Activated effector memory CD4-positive, alpha-beta T cell treated with anti-CD3 and anti-CD28 coated beads, Interleukin-2, amount 50 U/mL, for 16 hours (primary cell): ENCODE data around the gene ERC1.
A peak's percentile ranks its signal among the peaks of the same experiment; 100 is the strongest.

Experiments
- DNase-seq: peaks from one replicate; pipeline ENCODE4 v3.0.0-alpha.2; 2020

Gene ERC1

DNA sequence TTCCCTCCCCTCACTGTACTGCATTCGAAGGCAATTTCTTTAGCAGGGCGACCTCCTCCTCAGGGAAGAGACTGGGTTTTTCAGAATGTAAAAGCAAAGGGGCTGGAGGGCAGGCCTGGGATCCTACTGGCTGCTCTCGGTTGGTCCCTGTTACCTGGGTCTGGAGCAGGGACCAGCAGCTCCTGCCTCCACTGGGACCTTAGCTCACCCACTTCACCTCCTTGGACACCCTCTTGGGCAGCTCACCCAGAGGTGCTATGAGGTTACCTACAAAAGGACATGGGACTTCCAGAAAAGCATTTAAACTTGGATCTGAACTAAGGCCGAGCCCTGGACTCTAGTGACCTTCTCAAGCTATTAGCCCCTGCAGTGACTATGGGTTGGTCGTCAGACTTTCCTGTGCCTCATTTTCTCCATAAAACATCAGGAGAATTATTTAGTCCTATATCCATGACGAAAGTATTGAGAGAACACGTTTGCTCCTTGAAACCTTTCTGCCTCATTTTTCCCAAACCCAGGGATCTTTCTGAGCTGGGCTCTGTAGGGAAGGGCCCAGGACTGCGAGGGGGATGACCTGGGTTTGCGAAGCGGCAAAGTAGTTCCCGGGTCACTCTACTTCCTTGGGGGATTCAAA is 538.3 kb downstream of the ERC1 start:
- DNase-seq = no peak

DNA sequence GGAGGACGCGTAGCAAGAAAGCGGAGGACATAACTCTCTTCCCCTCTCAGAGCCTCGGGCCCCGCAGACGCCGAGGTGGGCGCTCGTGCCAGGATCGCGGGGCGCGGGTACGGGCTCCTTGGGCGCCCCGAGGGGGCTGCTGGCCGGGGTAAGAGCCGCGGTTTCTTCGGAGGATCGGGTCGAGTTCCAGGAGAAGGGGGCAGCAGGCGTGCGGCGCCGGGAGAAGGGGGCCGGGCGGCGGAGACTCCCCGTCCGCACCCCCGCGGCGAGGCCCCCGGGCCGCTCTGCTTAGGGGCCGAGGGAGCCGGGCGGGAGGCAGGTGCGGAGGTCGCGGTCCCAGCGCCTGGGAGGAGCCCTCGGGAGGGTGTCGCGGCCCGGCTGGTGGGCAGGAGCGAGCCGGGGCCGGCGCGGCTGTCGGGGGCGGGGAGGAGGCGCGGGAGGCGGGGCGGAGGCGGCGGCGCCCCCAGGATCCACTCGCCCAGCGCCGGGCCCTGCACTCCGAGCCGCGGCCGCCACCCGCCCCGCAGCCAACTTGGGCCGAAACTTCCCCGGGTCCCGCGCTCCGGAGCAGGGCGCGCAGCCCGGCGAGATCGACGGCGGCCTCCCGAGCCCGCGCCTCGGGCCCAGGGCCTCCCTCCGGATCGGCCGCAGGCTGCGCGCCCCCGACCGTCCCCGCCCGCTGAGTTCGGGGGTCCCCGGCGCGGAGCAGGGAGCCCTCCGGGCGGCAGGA is 539.0 kb downstream of the ERC1 start:
- no peak for DNase-seq

DNA sequence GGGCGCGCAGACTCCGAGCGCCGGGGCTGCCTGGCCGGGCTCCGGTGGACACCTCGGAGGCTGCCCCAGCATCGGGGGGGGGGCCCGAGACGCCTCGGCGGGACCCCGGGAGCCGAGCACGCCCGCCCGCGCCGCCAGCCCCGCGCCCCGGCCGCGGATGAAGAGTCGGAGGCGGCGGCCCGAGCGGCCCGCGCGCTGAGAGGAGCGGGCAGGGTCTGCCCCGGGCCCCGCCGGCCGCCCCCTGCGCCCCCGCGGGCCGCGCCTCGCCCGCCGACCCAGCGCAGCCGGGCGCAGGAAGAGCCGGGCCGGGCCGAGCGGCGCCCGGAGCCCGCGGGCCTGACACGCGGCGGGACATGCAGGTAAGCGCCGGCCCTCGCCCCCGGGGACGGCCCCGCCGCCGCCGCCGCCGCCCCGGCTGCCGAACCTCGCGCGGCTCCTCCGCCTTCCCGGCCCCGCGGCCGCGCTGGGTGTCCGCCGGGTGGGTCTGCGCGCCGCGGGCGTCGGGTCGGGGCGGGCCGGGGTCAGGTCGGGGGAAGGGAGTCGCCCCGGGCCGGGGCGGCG is 539.6 kb downstream of the ERC1 start:
- no peak for DNase-seq

DNA sequence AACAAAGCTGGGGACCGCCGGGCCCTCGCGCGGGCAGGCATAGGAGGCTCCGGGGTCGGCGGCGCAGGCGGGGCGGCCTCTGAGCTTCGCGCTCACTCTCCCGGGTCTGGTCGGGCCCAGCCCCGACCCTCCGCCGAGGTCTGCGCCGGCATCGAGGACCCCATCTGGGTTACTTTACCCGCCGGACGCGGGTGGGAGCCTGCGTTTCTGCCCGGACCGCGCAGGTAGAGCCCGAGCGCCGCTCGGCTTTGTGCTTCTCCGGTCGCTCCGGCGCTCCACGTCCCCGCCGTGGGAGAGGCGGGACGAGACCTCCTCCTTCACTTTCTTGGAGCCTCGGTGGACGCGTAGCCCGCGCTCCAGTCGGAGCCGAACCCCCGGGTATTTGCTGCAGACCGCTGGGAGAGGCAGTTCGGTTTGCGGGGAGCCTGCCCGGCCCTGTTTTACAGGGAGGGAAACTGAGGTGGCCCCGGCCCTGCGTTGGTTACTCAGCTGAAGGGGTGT is 540.2 kb downstream of the ERC1 start:
- DNase-seq = no peak

DNA sequence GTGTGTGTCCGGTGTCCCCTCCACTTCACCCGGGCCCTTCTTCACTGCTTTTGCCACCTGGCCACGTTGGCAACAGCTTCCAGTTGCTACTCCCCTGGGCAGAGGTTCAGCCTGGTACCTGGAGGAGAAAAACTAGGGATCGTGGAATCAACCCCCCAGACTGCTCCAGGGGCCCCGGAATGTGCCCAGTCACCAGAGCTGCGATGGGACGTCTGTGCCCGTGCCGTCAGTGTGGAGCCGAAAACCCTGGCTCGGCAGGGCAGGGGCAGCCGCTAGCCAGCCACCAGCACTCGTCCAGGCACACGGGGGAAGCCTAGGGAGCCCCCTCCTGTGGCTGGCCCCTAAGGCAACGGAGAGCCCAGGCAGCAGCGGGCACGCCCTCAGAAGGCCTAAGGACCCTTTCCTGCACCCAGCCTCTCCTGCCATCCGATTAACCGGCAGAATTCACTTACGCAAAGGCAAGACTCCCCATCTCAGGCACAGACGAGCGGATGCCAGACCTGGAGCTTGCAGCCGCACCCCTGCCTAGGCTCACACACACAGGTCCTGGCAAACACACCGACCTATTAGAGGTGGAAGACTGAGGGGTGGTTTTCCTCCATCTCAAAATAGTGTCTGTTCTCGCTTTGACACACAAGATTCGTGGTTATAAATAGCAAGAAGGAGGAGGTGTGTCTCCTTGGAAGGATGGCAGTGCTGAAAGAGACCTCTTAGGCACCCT is 540.8 kb downstream of the ERC1 start:
- no peak for DNase-seq

DNA sequence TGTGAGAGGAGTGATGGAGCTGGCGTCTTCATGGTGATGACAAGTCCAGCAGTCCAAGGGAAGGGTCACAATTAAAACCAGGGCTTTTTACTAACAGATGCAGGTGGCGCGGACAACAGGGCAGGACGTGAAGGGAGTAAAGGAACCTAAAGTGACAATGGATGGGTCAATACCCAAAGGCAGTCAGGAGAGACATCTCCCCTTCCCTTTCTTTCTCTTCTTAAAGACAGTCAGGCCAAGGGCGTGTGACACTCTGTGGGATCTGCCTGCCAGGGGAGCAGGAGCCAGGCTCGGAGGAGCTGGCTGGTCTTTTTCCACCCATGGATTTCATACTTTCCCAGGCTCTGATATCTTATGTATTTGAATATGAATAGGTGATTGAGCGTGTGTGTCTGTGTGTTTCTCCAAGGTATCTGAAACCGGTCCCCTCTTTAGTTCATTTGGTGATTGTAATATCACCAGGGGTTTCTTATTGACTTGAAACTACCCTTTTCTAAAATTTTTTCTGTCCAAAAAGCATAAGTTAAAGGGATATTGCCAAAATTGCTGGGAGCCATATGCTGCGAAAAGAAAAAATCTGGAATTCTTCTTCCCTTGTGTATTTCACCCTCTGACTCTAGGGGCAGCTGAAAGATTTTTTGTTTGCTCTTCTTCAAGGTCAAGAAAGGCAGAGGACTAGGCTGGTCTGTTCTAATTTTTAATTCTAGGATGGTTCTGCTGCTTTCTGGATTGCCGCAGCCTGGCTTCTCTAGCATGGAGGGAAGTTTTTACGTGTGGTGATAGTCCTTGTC is 541.5 kb downstream of the ERC1 start:
- no peak for DNase-seq

DNA sequence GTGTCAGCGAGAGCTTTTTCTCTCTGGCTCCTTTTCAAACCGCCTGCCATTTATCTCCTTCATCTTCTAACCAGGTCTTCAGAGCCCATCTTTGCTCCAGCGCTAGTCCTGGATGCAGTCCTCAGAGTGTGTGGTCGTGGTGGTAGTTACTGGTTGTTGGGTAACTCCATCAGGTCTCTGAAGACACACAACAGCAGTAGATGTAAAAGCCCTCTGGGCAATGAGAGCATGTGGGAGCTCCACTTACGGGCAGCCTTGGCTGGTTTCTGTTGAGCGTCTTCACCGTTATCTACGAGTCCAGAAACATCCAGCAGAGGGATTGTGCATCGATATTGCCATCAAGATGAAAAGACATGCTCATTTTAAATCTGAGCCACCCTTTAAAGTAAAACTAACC is 542.2 kb downstream of the ERC1 start:
- no peak for DNase-seq

DNA sequence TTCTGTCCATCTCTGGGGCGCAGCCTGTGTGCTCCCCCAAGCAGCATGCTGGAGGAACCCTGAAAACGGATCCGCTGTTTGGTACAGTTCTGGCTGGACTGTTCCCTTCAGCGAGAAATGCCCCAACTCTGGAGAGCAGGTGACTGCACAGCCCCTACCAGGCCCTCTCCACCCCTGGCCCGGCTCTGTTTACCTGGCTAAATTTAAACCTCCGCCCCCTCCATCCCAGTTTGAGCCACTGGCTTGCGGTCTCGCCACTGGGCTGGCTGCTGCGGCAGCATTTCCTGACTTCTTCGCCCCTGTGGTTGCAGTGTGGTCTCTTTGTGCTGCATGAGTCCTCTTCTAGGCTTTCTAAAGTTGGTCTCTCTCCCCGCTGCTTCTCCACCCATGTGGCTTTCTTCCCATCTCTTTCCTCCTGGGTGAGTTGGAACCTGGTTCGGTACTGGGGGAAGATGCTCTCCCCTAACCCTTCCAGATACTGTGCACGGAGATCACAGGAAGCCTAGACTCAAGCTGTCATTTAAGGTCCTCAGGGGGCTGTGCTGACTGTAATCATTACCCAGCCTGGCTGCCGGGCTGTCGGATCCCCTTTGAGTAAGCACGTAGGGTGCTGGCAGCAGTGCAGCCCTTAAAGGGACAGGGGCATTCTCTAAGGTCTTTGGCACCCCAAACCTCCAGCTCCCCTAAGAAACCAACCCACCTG is 542.7 kb downstream of the ERC1 start:
- peak; percentile 76 for DNase-seq

DNA sequence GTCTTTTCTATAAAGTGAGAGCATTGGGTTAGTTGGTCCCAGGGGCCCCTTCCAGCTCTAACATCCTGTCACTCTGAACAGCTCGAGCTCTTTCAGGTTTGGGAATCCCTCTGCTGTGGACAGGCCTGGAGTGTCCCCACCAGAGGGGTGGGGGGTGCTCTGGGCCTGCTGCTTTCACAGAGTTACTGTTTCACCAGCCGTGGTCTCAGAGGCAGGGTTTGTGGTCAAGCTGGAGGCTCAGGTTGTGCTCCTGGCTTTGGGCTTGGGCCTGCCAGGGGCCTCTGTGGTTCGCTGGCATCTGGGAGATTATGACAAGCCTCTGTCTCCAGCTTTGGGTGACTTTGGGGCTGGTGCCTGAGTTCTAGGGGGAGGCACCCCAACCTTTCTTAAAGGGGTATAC is 543.7 kb downstream of the ERC1 start:
- DNase-seq = no peak

DNA sequence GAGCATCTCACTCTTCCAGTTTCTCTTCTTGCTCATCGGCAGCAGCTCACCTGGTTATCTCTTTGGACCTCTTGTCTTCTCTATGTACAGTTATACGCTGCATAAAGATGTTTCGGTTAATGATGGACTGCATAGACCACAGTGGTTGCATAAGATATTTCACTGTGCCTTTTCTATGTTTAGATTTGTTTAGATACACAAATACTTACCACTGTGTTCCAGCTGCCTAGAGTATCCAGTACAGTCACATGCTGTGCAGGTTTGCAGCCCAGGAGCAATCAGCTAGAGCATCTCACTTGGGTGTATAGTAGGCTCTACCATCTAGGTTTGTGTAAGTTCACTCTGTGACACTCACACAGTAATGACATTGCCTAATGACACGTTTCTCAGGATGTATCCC is 545.8 kb downstream of the ERC1 start:
- DNase-seq = no peak

DNA sequence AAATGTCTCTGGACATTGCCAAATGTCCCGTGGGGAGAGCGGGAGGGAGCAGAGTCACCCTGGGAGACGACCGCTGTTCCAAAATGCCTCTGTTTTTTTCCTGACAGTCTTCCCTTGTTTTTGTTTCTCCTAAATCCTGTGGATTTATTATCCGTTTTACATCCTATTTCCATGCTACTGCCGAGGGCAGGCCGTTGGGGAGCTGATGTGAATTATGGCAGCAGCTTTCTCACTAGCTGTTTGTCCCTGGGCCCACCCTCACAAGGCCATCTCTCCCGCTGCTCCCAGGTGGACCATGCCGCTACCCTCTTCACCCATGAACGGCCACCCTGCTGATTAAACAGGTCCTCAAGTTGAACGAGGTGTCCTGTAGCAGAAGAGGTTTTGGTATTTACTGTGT is 548.1 kb downstream of the ERC1 start:
- no peak for DNase-seq

DNA sequence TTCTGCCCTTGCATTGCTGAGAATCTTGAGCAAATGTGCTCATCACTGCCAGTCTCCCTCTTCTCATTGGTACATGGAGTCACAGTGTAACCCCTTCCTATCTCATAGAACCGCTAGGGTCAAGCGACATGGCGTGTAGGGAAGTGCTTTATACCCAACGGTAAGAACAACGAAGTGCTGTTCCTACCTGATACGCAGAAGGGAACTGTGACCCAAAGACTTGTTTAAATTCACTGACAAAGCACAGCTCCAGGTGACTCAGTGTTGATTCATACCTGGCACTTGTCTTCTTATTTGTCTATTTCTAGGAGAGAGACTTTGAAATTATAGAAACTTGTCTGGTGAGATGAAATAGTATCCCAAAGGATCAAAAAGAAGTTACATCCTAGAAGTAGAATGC is 549.7 kb downstream of the ERC1 start:
- DNase-seq = no peak

DNA sequence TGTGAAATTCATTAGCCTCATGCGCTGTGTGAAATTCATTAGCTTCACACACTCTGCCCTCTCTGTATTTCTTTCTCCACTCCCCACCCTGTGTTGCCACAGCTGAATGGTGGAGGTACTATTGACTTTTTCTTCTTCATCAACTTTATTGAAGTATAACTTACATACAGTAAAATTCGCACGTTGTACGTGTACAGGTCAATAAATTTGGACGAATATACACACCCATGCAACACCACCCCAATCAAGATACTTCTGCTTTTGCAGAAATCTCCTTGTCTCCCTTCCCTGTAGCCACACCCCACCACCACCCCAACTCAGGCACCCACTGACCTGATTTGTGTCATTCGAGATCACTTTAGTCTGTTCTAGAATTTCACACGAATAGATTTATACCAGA is 551.6 kb downstream of the ERC1 start:
- no peak for DNase-seq

DNA sequence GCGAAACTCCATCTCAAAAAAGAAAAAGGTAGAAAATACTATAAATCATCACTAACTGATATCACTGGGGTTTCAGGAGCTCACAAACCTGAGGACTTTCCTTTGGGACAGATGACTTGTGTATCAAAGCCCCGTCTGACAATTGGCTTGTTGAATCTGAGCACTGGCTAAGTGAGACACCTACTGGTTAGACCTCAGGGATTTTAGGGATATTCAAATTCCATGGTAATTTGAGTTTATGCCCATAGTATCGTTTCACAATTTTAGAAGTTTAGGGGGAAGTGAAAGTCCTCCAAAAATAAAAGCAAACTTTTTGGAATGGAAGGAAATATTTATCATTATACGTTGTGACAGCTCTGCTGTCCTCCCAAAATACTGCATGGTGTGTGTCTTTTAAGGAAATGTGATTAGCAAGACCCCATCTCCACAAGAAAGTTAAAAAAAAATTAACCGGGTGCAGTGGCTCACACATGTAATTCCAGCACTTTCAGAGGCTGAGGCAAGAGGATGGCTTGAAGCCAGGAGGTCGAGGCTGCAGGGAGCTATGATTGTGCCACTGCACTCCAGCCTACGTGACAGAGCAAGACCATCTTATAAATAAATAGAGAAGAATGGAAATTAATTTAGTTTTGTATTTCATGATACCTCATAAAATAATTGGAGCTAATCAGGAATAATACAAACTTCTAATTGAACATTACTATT is 554.1 kb downstream of the ERC1 start:
- peak; percentile 19 for DNase-seq
